ENCODE data around the gene ALDH9A1.
"Not testable (repeated sequence)": the region's sequence is repeated elsewhere in the genome, so short reads cannot be mapped to it uniquely, and the experiment has no call there.

The ALDH9A1 gene

DNA sequence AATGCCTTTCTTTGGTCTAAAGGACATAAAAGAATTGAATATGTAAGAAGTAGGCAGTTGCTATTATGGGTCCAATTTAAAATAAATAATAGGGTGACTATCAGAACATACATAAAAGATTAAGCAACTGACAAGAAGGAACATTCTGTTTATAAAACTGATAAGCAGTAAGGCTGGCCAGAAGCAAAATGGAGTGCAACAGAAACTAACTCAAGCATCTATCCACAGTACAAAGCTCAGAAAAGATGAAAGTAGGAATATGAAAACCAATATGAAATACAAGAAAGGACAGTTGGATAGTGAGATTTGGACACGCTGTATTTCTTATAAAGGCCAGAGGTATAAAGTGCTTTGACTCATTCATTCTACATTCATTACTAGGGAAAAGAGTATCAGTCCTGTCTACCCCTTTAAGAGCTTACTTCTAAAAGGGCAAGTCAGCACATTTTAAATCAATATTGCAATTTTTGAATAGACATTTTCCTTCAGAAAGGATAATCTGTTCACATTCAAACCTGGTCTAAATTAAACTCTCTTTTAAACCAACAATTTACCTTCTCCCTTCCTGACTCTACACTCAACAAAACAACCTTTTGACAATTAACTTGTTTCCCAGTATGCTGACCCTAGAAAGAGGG, 14.4 kb downstream of the ALDH9A1 start:
- Histone ChIP-seq H3K27me3 (ENCODE audit: control insufficient read depth, insufficient read depth, low read length) (no peaks in the 10 kb centered on the region), H3K4me1 (ENCODE audit: control insufficient read depth, insufficient read depth, low read length) (no peaks in the 10 kb centered on the region), H3K4me3 (ENCODE audit: low read length) (no peak overlapping the region), H3K9ac (ENCODE audit: low read length) (no peak overlapping the region), H3K9me3 (ENCODE audit: control insufficient read depth, low read length) (no peaks in the 10 kb centered on the region), H3K36me3 (ENCODE audit: control insufficient read depth, insufficient read depth, low read length) (peaks cover 4% of the 10 kb centered on the region)

DNA sequence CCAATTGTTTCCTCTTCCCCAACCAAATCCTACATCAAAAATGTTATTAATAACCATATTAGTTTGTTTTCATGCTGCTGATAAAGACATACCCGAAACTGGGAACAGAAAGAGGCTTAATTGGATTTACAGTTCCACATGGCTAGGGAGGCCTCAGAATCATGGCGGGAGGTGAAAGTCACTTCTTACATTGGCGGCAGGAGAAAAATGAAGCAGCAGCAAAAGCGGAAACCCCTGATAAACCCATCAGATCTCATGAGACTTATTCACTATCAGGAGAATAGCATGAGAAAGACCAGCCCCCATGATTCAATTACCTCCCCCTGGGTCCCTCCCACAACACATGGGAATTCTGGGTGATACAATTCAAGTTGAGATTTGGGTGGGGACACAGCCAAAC, 17.6 kb downstream of the ALDH9A1 start:
- not testable (repeated sequence) for H3K9me3 ChIP-seq (ENCODE audit: control insufficient read depth, low read length); H3K36me3 ChIP-seq (ENCODE audit: control insufficient read depth, insufficient read depth, low read length); H3K27me3 ChIP-seq (ENCODE audit: control insufficient read depth, insufficient read depth, low read length); H3K4me3 ChIP-seq (ENCODE audit: low read length); H3K4me1 ChIP-seq (ENCODE audit: control insufficient read depth, insufficient read depth, low read length); H3K9ac ChIP-seq (ENCODE audit: low read length)

GRCh38 chr1:165680303-165680702, 18.1 kb downstream of the ALDH9A1 start:
- Histone ChIP-seq H3K27me3 (ENCODE audit: control insufficient read depth, insufficient read depth, low read length) (no peaks in the 10 kb centered on the region), H3K36me3 (ENCODE audit: control insufficient read depth, insufficient read depth, low read length) (peaks cover 4% of the 10 kb centered on the region), H3K4me1 (ENCODE audit: control insufficient read depth, insufficient read depth, low read length) (no peaks in the 10 kb centered on the region), H3K9ac (ENCODE audit: low read length) (no peak overlapping the region), H3K9me3 (ENCODE audit: control insufficient read depth, low read length) (no peaks in the 10 kb centered on the region), H3K4me3 (ENCODE audit: low read length) (no peak overlapping the region)

- H3K27me3 ChIP-seq (ENCODE audit: control insufficient read depth, insufficient read depth, low read length) = no peaks in the 10 kb centered on the region
- peaks cover 4% of the 10 kb centered on the region for H3K36me3 ChIP-seq (ENCODE audit: control insufficient read depth, insufficient read depth, low read length)
- no peak overlapping the region for H3K4me3 ChIP-seq (ENCODE audit: low read length)
- no peaks in the 10 kb centered on the region for H3K9me3 ChIP-seq (ENCODE audit: control insufficient read depth, low read length)
- no peaks in the 10 kb centered on the region for H3K4me1 ChIP-seq (ENCODE audit: control insufficient read depth, insufficient read depth, low read length)
- H3K9ac ChIP-seq (ENCODE audit: low read length) = no peak overlapping the region
These were observed 18.9 kb downstream of the ALDH9A1 start for GRCh38 chr1:165679282-165680036.

DNA sequence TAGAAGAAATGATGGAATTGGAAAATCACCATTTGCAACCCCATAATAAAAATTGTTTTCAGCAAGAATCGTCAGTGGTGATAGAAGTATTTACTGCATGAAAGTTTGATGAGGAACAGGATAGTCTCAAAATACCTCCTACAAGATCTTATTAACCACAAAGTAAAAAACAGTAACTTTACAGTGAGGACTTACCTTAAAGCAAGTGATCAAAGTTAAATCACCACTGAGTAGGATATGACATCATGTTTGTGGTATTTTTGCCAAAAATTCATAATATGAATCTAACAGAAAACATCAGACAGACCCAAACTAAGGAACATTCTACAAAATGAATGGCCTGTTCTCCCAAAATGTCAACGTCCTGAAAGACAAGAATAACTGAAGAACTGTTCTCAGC, 19.9 kb downstream of the ALDH9A1 start:
- H3K27me3 ChIP-seq (ENCODE audit: control insufficient read depth, insufficient read depth, low read length) = no peaks in the 10 kb centered on the region
- no peaks in the 10 kb centered on the region for H3K9me3 ChIP-seq (ENCODE audit: control insufficient read depth, low read length)
- H3K4me1 ChIP-seq (ENCODE audit: control insufficient read depth, insufficient read depth, low read length) = no peaks in the 10 kb centered on the region
- no peak overlapping the region for H3K4me3 ChIP-seq (ENCODE audit: low read length)
- peaks cover 4% of the 10 kb centered on the region for H3K36me3 ChIP-seq (ENCODE audit: control insufficient read depth, insufficient read depth, low read length)
- H3K9ac ChIP-seq (ENCODE audit: low read length) = no peak overlapping the region

DNA sequence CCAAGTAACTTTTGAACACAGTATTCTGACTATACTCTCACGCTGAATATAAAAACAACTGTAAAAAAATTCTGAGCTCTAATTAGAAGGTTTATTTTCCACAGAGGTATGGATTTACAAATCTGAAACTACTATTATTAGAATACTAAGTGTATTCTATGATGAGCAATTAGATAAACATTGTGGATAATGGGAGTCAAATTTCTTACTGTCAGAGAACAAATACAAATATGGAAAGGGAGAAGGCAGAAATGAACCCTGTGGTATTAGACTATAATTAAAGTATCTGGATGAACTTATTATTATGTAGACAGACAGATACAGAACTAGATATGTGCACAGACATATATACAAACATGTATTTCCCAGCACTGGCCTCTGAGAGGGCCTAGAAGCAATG, 22.6 kb downstream of the ALDH9A1 start:
- peaks cover 3% of the 10 kb centered on the region for H3K36me3 ChIP-seq (ENCODE audit: control insufficient read depth, insufficient read depth, low read length)
- H3K4me1 ChIP-seq (ENCODE audit: control insufficient read depth, insufficient read depth, low read length) = no peaks in the 10 kb centered on the region
- H3K27me3 ChIP-seq (ENCODE audit: control insufficient read depth, insufficient read depth, low read length) = no peaks in the 10 kb centered on the region
- H3K9me3 ChIP-seq (ENCODE audit: control insufficient read depth, low read length) = no peaks in the 10 kb centered on the region
- no peak overlapping the region for H3K9ac ChIP-seq (ENCODE audit: low read length)
- no peak overlapping the region for H3K4me3 ChIP-seq (ENCODE audit: low read length)

- Histone ChIP-seq H3K36me3 (ENCODE audit: control insufficient read depth, insufficient read depth, low read length) (peaks cover 3% of the 10 kb centered on the region), H3K9ac (ENCODE audit: low read length) (no peak overlapping the region), H3K4me3 (ENCODE audit: low read length) (no peak overlapping the region), H3K27me3 (ENCODE audit: control insufficient read depth, insufficient read depth, low read length) (no peaks in the 10 kb centered on the region), H3K9me3 (ENCODE audit: control insufficient read depth, low read length) (no peaks in the 10 kb centered on the region), H3K4me1 (ENCODE audit: control insufficient read depth, insufficient read depth, low read length) (no peaks in the 10 kb centered on the region)
These were observed 23.8 kb downstream of the ALDH9A1 start for GRCh38 chr1:165674599-165674998.

GRCh38 chr1:165671526-165671925, 26.8 kb downstream of the ALDH9A1 start:
- H3K9me3 ChIP-seq (ENCODE audit: control insufficient read depth, low read length) = no peaks in the 10 kb centered on the region
- no peak overlapping the region for H3K4me3 ChIP-seq (ENCODE audit: low read length)
- H3K27me3 ChIP-seq (ENCODE audit: control insufficient read depth, insufficient read depth, low read length) = no peaks in the 10 kb centered on the region
- H3K9ac ChIP-seq (ENCODE audit: low read length) = no peak overlapping the region
- no peaks in the 10 kb centered on the region for H3K4me1 ChIP-seq (ENCODE audit: control insufficient read depth, insufficient read depth, low read length)
- peaks cover 3% of the 10 kb centered on the region for H3K36me3 ChIP-seq (ENCODE audit: control insufficient read depth, insufficient read depth, low read length)

GRCh38 chr1:165668184-165668583, 30.2 kb downstream of the ALDH9A1 start:
- H3K4me1 ChIP-seq (ENCODE audit: control insufficient read depth, insufficient read depth, low read length) = no peaks in the 10 kb centered on the region
- H3K9me3 ChIP-seq (ENCODE audit: control insufficient read depth, low read length) = no peaks in the 10 kb centered on the region
- H3K36me3 ChIP-seq (ENCODE audit: control insufficient read depth, insufficient read depth, low read length) = peaks cover 3% of the 10 kb centered on the region
- H3K27me3 ChIP-seq (ENCODE audit: control insufficient read depth, insufficient read depth, low read length) = no peaks in the 10 kb centered on the region
- H3K9ac ChIP-seq (ENCODE audit: low read length) = no peak overlapping the region
- no peak overlapping the region for H3K4me3 ChIP-seq (ENCODE audit: low read length)

- Histone ChIP-seq H3K27me3 (ENCODE audit: control insufficient read depth, insufficient read depth, low read length) (no peaks in the 10 kb centered on the region), H3K9ac (ENCODE audit: low read length) (no peak overlapping the region), H3K4me3 (ENCODE audit: low read length) (no peak overlapping the region), H3K36me3 (ENCODE audit: control insufficient read depth, insufficient read depth, low read length) (no peaks in the 10 kb centered on the region), H3K9me3 (ENCODE audit: control insufficient read depth, low read length) (no peaks in the 10 kb centered on the region), H3K4me1 (ENCODE audit: control insufficient read depth, insufficient read depth, low read length) (no peaks in the 10 kb centered on the region)
These were observed 32.1 kb downstream of the ALDH9A1 start for GRCh38 chr1:165666152-165666825.

GRCh38 chr1:165662186-165662585, 36.2 kb downstream of the ALDH9A1 start:
- Histone ChIP-seq H3K27me3 (ENCODE audit: control insufficient read depth, insufficient read depth, low read length) (no peaks in the 10 kb centered on the region), H3K9me3 (ENCODE audit: control insufficient read depth, low read length) (no peaks in the 10 kb centered on the region), H3K36me3 (ENCODE audit: control insufficient read depth, insufficient read depth, low read length) (no peaks in the 10 kb centered on the region), H3K9ac (ENCODE audit: low read length) (no peak overlapping the region), H3K4me3 (ENCODE audit: low read length) (no peak overlapping the region), H3K4me1 (ENCODE audit: control insufficient read depth, insufficient read depth, low read length) (no peaks in the 10 kb centered on the region)

- Histone ChIP-seq H3K4me3 (ENCODE audit: low read length) (no peak overlapping the region), H3K9me3 (ENCODE audit: control insufficient read depth, low read length) (no peaks in the 10 kb centered on the region), H3K4me1 (ENCODE audit: control insufficient read depth, insufficient read depth, low read length) (no peaks in the 10 kb centered on the region), H3K9ac (ENCODE audit: low read length) (no peak overlapping the region), H3K36me3 (ENCODE audit: control insufficient read depth, insufficient read depth, low read length) (no peaks in the 10 kb centered on the region), H3K27me3 (ENCODE audit: control insufficient read depth, insufficient read depth, low read length) (no peaks in the 10 kb centered on the region)
These were observed 36.7 kb downstream of the ALDH9A1 start for GRCh38 chr1:165661703-165662102.
